ENCODE measurements around the gene ST8SIA2.
"Not testable (repeated sequence)": the region's sequence is repeated elsewhere in the genome, so short reads cannot be mapped to it uniquely, and the experiment has no call there.

Gene ST8SIA2

GRCh38 chr15:92473756-92474155 lies 80.1 kb downstream of the ST8SIA2 start:
- in situ Hi-C loops (cut with HindIII; ENCODE audit: low sequenced_read_pairs), result no loop called here

GRCh38 chr15:92479730-92480129 lies 86.0 kb downstream of the ST8SIA2 start:
- in situ Hi-C loops (cut with HindIII; ENCODE audit: low sequenced_read_pairs), result not testable (repeated sequence)

GRCh38 chr15:92480361-92480760 lies 86.7 kb downstream of the ST8SIA2 start:
- in situ Hi-C loops (cut with HindIII; ENCODE audit: low sequenced_read_pairs), result no loop called here

GRCh38 chr15:92485441-92485840 lies 91.8 kb downstream of the ST8SIA2 start:
- in situ Hi-C loops (cut with HindIII; ENCODE audit: low sequenced_read_pairs), result no loop called here

- in situ Hi-C loops (cut with HindIII; ENCODE audit: low sequenced_read_pairs), result loop anchor here (5.0 kb wide), 1 partner anchor 40 kb away; no protein-coding TSS in a partner anchor
Measured at GRCh38 chr15:92492551-92493115, 99.0 kb downstream of the ST8SIA2 start.

- in situ Hi-C loops (cut with HindIII; ENCODE audit: low sequenced_read_pairs), result loop anchor here (5.0 kb wide), 1 partner anchor 37 kb away; no protein-coding TSS in a partner anchor
Measured at GRCh38 chr15:92494806-92495336, 101.2 kb downstream of the ST8SIA2 start.

GRCh38 chr15:92495446-92495845 lies 101.8 kb downstream of the ST8SIA2 start:
- in situ Hi-C loops (cut with HindIII; ENCODE audit: low sequenced_read_pairs), result no loop called here

- in situ Hi-C loops (cut with HindIII; ENCODE audit: low sequenced_read_pairs), result no loop called here
Measured at GRCh38 chr15:92499731-92500530, 106.2 kb downstream of the ST8SIA2 start.

- in situ Hi-C loops (cut with HindIII; ENCODE audit: low sequenced_read_pairs), result no loop called here
Measured at GRCh38 chr15:92502336-92502735, 108.7 kb downstream of the ST8SIA2 start.

GRCh38 chr15:92502930-92503857 lies 109.5 kb downstream of the ST8SIA2 start:
- in situ Hi-C loops (cut with HindIII; ENCODE audit: low sequenced_read_pairs), result no loop called here

- in situ Hi-C loops (cut with HindIII; ENCODE audit: low sequenced_read_pairs), result no loop called here
Measured at GRCh38 chr15:92503889-92504288, 110.2 kb downstream of the ST8SIA2 start.

- in situ Hi-C loops (cut with HindIII; ENCODE audit: low sequenced_read_pairs), result no loop called here
Measured at GRCh38 chr15:92505611-92506010, 111.9 kb downstream of the ST8SIA2 start.

GRCh38 chr15:92506506-92506905 lies 112.8 kb downstream of the ST8SIA2 start:
- in situ Hi-C loops (cut with HindIII; ENCODE audit: low sequenced_read_pairs), result no loop called here

GRCh38 chr15:92510163-92510882 lies 116.6 kb downstream of the ST8SIA2 start:
- in situ Hi-C loops (cut with HindIII; ENCODE audit: low sequenced_read_pairs), result no loop called here

Data from endothelial cell of hepatic sinusoid (primary cell).